ENCODE results near the gene EXOC6.

EXOC6 gene

GRCh38 chr10:92834986-92835385 is 13.3 kb upstream of the EXOC6 start:
- no peak for DNase-seq

DNA sequence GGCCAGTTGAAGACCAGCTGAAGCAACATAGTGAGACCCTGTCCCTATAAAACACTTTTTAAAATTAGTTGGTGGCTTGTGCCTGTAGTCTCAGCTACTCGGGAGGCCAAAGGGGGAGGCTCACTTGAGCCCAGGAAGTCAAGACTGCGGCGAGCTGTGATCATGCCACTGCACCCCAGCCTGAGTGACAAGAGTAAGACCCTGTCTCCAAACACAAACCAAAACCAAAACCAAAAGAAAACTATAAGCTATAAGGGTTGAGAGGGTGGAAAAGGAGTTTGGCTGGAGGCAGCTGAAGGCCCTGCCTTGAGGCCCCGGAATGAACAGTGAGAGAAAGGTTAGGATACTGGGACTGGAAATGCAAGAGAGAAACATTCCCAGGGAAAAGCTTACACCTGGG is 10.9 kb upstream of the EXOC6 start:
- DNase-seq = no peak

GRCh38 chr10:92839191-92840085 is 8.9 kb upstream of the EXOC6 start:
- no peak for DNase-seq

- no peak for DNase-seq
Observed at GRCh38 chr10:92844746-92845145, 3.6 kb upstream of the EXOC6 start.

GRCh38 chr10:92845921-92846320 is 2.4 kb upstream of the EXOC6 start:
- no peak for DNase-seq

DNA sequence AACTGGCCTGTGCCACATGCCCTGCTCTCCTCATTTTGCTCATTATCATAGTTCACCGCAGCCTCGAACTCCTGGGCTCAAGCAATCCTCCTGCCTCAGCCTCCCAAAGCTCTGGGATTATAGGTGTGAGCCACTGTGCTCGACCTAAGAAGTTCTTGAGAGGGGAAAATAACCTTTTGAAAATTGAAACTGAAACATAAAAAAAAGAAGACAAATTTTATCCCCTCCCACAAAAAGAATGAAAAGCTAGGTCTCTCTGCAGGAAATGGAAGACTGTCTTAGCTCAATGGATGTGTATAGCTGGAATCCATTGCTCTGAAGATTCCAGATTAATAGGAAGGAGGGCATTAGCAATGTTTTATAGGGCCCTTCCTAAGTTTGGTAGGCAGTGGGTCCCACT is 2.0 kb upstream of the EXOC6 start:
- DNase-seq = no peak

GRCh38 chr10:92846854-92847201 is 1.5 kb upstream of the EXOC6 start:
- no peak for DNase-seq

DNA sequence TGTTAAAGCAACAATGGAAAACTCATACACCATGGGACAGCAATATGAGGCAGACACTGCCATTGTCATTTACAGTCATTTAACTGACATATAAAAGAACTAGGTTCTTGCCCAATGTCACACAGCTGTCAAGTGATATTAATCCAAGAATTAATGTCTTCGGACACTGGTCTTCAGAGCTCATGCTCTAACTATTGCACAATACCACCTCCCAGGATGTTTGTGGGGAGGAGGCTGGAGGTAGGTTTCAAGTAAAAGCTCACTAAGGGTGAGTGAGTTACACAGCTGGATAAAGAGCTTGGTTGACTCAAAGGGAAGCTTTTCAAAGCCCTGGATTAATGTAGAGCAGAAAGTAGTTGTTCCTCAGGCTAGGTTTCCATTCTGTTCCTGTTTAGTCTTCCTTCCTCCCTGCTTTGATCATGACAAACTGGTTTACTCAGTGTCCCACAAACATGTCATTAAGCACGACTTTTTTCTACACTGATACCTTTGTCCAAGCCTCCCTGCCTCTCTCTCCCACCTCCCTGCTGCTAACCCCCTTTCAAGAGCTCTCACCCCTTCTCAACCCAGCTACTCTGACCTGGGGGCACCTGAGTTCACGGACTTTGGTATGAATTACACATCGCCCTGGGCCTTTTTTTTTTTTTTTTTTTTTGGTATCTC is 987 bp upstream of the EXOC6 start:
- DNase-seq = no peak

DNA sequence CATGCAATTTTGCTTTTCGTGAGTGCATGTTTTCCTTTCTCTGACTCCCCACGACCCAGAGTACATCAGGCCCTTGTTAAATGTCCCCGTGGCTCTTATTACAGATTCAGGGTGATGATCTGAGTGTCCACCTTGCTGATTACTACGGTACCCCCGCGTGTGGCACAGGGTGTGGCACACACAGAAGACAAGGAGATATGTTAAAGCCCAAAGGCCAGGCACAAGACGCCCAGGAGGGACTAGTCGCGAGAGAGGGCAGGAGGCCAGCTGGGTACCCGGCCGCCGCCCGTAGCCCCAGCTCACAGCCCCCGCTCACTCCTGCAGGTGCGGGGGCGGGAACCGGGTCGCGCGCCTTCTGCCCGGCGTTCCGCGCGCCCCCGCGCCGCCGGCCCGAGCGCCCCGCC is 281 bp upstream of the EXOC6 start:
- no peak for DNase-seq

DNA sequence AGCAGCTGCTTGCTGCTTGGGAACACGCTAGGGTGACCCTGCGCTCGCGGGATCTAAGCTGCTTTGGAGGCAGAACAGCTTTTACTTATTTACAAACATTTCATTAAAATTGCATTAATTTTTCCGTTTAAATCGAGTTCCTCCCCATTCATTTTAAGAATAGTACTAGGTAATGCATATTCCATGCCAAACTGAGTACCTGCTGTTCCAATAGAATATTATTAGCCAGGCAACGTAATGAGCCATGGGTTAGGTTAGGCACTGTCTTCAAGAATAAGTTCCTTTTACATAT is 860 bp downstream of the EXOC6 start:
- DNase-seq = no peak

- DNase-seq = no peak
Observed at GRCh38 chr10:92849576-92850090, 1.3 kb downstream of the EXOC6 start.

GRCh38 chr10:92850185-92850584 is 1.9 kb downstream of the EXOC6 start:
- DNase-seq = no peak

DNA sequence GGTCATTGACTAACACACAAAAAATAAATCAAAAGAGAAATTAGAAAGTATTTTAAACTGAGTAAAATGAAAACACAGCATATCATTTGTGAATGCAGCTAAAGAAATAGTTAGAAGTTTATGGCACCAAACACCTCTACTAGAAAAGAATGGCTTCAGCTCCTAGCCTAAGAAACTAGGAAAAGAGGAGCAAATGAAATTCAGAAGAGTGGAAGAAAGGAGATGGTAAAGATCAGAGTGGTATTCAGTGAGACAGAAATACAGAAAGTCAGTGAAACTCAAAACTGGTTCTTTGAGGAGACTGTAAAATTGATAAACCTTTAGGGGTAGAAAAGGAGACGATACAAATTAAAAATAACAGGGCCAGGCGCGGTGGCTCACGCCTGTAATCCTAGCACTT is 2.7 kb downstream of the EXOC6 start:
- no peak for DNase-seq

GRCh38 chr10:92855560-92855959 is 7.2 kb downstream of the EXOC6 start:
- DNase-seq = no peak

- no peak for DNase-seq
Observed at GRCh38 chr10:92857904-92858514, 9.7 kb downstream of the EXOC6 start.

GRCh38 chr10:92867235-92867634 is 18.9 kb downstream of the EXOC6 start:
- no peak for DNase-seq

DNA sequence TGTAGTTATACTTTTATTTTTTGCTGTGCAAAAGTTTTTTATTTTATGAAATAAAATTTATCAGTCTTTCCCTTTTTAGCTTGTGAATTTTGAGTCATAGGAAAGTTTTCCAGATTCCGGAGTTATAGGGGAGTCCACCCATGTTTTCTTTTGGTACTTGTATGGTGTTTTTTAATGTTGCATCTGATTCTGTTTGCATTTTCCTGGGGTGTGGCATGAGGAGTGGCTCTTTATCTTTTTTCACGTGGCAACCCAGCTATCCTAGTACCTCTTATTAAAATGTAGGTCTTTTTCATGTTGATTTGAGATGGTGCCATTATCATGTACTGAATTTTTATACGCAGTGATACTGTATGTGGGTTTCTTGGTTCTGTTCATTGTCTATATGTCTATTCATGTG is 19.7 kb downstream of the EXOC6 start:
- no peak for DNase-seq

DNA sequence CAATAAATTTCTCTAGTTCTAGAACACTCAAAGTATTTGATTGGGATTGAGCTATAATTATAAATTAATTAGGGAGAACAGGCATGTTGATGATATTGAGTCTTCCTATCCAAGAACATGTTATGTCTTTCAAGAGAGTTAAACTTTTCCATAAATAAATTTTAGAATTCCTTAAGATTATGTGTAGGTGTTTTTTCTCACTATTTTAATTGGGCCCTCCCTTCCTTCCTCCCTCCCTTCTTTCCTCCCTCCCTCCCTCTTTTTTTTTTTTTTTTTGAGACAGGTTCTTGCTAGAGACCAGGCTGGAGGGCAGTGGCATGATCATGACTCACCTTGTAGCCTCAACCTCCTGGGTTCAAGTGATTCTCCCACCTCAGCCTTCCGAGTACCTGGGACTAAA is 20.2 kb downstream of the EXOC6 start:
- DNase-seq = no peak

- DNase-seq = no peak
Observed at GRCh38 chr10:92873029-92873428, 24.7 kb downstream of the EXOC6 start.

DNA sequence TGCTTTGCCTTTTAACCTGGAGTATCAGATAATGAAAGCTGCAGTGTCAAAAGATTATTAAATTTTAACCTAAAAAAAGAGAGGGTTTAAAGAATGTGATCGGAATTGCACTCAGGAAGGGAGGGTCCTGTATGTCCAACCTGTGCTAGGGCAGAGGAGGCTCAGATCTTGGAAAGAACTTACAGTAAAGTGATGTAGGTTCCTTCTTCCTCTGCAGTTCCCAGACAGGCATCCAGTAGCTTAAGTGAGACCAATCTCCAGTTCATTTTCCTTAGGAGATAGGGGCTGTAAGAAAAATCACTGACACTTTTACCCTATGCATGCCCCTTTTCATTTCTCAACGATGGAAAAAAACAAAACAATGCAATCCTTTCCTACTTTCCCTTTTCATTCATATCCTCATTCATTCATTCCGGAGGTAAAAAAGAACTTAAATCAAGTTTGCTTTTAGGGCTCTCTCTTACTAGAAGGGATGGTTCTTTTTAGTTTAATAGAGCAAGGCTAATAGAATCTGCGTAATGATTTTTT is 28.3 kb downstream of the EXOC6 start:
- DNase-seq = no peak

DNA sequence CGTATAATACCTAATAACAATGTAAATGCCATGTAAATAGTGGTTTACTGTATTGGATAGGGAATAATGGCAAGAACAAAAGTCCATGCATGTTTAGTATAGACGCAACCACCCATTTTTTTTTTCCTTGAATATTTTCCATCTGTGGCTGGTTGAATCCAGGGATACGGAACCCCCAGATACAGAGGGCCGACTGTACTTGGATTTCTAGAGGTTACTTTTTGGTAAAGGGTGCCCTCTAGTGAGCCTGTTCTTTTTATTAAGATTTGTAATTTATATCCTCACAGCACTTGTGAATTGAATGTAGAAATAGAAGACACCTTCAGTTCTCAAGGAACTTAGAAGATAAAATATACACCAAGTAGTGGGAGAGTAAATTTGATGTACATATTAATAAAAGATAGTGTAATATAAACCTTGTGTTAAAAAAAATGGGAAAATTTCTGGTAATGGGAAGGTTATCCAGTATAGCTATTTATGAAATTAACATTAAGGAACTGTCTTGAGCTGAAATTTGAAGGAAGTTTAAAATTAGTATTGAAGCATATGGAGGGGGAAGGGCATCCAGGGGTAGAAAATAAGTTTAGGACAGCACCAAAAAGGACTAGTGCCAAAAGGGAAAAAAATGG is 32.0 kb downstream of the EXOC6 start:
- DNase-seq = no peak

GRCh38 chr10:92880917-92881316 is 32.6 kb downstream of the EXOC6 start:
- no peak for DNase-seq

- DNase-seq = no peak
Observed at GRCh38 chr10:92886334-92886961, 38.1 kb downstream of the EXOC6 start.
